ENCODE results near the gene NOL8. TPM values are rescaled to one million over a fixed set of nuclear protein-coding genes. Genes with fewer than 3 reads are reported as not detected.
A peak's percentile ranks its signal among the peaks of the same experiment; 100 is the strongest.

NOL8 gene
- total RNA-seq, 1 donor = 36.5 TPM

DNA sequence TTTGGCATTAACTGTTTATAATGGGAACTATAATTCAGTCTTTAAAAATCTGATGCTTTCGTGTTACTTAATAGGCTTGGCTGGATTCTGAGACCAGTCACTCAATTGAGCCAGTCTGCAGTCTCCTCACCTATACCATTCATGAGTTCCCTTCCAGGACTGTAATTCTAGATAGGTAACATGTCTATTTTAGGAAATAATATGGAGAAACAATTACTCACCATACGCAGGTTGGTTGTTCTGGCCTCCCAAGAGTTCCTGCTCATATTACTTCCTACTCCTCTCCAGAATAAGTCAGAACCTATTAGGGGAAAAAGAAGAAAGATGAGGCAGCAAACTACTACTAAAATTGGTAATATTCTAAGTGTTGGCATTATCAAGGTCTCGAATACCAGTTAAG is 27.1 kb downstream of the NOL8 start:
- TF ChIP-seq, protein P1, sequence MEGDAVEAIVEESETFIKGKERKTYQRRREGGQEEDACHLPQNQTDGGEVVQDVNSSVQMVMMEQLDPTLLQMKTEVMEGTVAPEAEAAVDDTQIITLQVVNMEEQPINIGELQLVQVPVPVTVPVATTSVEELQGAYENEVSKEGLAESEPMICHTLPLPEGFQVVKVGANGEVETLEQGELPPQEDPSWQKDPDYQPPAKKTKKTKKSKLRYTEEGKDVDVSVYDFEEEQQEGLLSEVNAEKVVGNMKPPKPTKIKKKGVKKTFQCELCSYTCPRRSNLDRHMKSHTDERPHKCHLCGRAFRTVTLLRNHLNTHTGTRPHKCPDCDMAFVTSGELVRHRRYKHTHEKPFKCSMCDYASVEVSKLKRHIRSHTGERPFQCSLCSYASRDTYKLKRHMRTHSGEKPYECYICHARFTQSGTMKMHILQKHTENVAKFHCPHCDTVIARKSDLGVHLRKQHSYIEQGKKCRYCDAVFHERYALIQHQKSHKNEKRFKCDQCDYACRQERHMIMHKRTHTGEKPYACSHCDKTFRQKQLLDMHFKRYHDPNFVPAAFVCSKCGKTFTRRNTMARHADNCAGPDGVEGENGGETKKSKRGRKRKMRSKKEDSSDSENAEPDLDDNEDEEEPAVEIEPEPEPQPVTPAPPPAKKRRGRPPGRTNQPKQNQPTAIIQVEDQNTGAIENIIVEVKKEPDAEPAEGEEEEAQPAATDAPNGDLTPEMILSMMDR (IDR thresholded peaks at IDR 0.05; ENCODE audit: insufficient read depth, low read length) = no peak
- H3K4me3 ChIP-seq (ENCODE audit: low read depth, low read length) = no peak overlapping the region

GRCh38 chr9:92297611-92298010 is 27.5 kb downstream of the NOL8 start:
- TF ChIP-seq, protein P1 (IDR thresholded peaks at IDR 0.05; ENCODE audit: insufficient read depth, low read length) = no peak
- DNase-seq (ENCODE audit: low read depth) = no peak
- H3K4me3 ChIP-seq (ENCODE audit: low read depth, low read length) = no peak overlapping the region

More for the DNA sequence above, 27.1 kb downstream of the NOL8 start:
- DNase-seq (ENCODE audit: low read depth) = no peak

DNA sequence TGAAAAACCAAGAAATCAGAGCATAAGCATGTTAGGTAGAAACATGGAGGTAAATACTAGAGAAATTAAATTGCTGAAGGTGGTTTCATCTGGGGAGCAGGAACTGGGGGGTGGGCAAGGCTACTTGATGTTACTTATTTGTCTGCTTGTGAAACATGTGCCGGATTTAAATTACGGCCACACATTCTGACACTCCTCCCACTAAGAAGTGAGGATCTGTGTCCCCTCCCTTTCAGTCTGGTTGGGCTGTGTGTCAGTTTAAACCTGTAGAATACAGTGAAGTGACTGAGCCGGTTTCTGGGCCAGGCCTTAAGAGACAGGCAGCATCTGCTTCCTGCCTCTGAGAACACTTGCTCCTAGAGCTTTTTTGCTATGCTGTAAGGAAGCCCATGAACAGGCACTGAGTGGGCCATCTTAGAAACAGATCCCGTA is 29.3 kb downstream of the NOL8 start:
- H3K4me3 ChIP-seq (ENCODE audit: low read depth, low read length) = no peak overlapping the region
- TF ChIP-seq, protein P1 (IDR thresholded peaks at IDR 0.05; ENCODE audit: insufficient read depth, low read length) = no peak
- DNase-seq (ENCODE audit: low read depth) = no peak

DNA sequence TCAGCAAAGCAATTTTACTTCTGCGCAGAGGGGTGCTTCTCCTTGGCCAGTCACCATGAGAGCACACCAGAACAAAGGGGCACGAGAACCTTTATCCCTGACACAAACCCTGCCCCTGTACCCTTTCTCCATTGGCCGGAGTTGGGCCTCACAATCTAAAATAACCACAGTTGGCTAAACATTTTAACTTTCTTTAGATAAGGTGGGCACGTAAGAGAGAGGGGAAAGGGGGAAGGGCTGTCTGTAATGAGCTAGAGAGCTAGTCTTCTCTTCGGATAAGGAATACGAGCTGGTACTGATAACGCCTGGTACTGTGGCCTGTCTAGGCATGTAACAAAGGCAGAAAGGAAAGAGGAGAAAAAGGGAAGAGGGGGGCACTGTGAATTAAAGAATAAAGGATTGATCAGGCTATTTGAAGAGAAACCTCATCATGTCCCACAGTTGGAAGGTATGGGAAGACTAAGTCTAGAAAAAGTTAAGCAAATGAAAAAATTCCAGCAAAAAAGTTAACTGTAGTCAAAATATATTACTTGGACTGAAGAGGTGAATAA is 29.8 kb downstream of the NOL8 start:
- DNase-seq (ENCODE audit: low read depth) = no peak

DNA sequence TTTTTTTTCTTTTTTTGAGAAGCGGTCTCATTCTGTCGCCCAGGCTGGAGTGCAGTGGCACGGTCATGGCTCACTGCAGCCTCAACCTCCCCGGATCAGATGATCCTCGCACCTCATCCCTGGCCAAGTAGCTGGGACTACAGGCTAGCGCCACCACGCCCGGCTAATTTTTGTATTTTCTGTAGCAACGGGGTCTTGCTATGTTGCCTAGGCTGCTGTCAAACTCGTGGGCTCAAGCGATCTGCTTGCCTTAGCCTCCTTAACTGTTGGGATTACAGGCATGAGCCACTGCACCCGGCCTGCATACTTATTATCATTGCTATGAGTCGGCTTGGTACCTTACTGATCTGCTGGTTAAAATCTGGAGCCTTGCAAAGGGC is 30.9 kb downstream of the NOL8 start:
- peak; percentile 38 for DNase-seq (ENCODE audit: low read depth)
- peak overlapping the region; percentile 70 for H3K4me3 ChIP-seq (ENCODE audit: low read depth, low read length)
- TF ChIP-seq, protein P1 (IDR thresholded peaks at IDR 0.05; ENCODE audit: insufficient read depth, low read length) = no peak

More for the DNA sequence above, 29.8 kb downstream of the NOL8 start:
- TF ChIP-seq, protein P1 (IDR thresholded peaks at IDR 0.05; ENCODE audit: insufficient read depth, low read length) = no peak
- H3K4me3 ChIP-seq (ENCODE audit: low read depth, low read length) = no peak overlapping the region

DNA sequence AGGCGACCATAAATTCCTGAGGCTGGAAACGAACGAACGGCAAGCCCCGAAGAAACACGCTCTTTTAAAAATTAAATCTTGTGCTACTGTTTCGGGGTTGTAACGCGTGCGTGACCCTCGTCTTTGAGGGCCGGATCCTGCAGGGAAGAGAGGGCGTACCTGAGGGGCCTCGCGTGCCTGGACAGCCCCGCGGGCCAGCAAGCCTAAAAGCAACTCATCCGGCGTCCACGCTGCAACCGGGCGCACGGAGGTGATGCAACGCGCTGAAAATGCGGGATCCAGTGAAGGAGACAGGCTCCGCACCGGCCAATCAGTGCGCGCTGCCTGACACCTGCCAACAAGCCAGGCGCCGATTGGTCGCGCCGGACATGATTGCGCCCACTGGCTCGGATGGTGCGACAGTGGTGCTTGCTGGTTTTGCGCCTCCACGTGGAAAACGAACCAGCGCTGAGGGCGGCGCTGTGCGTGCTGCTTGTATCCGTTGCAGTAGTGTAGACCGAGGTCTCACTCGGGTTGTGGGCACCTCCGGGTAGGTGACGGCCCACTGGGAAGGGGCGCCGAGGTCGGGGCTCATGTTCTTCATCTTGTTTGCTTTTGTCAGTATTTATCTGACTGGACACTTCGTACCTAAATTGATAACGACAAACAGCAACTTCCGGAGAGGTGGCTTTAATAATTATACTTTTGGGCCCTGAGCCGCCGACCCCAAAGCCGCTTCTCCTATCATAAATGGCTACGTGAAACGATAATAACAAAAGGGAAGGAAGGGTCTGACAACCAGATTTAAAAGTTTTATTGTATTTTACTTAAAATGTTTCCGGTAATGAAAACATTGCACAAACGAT is 31.5 kb downstream of the NOL8 start, which contains the start of gene IARS1:
IARS1 (minus strand) TSS at position 246 of the 845 bp plus-strand sequence. CDS start 4,278 bp downstream, outside the sequence.
- TF ChIP-seq, protein P1 (IDR thresholded peaks at IDR 0.05; ENCODE audit: insufficient read depth, low read length) = peak; percentile 31

More for the DNA sequence above, 31.5 kb downstream of the NOL8 start, which contains the start of gene IARS1:
- DNase-seq (ENCODE audit: low read depth) = peak; percentile 98
- peak within 1 kb of the TSS; percentile 90 for H3K4me3 ChIP-seq (ENCODE audit: low read depth, low read length)

Measured in fibroblast of the aortic adventitia (primary cell).